Testis (tissue), 2 donors: ENCODE measurements around the gene MOSMO.

Source experiments
- CTCF ChIP-seq, 3 experiments: fragments of 450-650 bp in 2 of 3; fragments of 200-600 bp in 1 of 3; sonication (generic) in 1 of 3; IDR thresholded peaks; one replicate each; pipeline ENCODE4 v1.5.1; 2016 to 2019; ENCODE audit warnings: antibody characterized with exemption in 3 of 3, mild to moderate bottlenecking in 2 of 3, moderate library complexity in 1 of 3
- POLR2A ChIP-seq: fragments of 450-650 bp; IDR thresholded peaks from one replicate; pipeline ENCODE4 v1.6.1; 2017; ENCODE audit warnings: antibody characterized with exemption, mild to moderate bottlenecking, moderate library complexity

GRCh38 chr16:22031483-22032083 is 23.7 kb downstream of the MOSMO start:
- TF ChIP-seq POLR2A = no peak
- no peak for TF ChIP-seq CTCF (IDR thresholded peaks at IDR 0.05)
